ENCODE data around the gene PRRC2B.
A peak's percentile ranks its signal among the peaks of the same experiment; 100 is the strongest.

The PRRC2B gene

DNA sequence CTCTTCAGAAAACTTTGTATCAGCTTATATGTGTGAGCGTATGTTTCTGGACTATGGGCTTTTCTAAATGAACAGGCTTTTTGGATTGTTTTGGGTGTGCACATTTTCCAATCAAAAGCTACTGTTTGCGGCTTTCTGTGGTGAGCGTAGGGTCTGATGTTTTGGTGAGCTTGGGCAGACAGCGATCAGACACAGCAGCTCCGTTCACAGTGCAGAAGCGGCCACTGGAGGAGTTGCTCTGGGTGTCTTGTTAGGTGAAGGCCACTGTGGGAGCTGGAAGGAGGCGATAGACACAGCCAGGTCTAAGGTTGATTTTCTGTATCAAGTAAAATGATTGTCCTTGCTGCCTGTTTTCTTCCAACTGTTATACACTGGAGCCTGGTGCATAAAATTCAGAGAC is 11.1 kb downstream of the PRRC2B start:
- H3K9ac ChIP-seq (ENCODE audit: low read length), result no peak overlapping the region
- H3K27me3 ChIP-seq (ENCODE audit: control insufficient read depth, insufficient read depth, low read length), result no peaks in the 10 kb centered on the region
- H3K4me3 ChIP-seq (ENCODE audit: low read length), result peak overlapping the region; percentile 16
- peaks cover 65% of the 10 kb centered on the region for H3K4me1 ChIP-seq (ENCODE audit: control insufficient read depth, insufficient read depth, low read length)
- H3K27ac ChIP-seq (ENCODE audit: low read depth, low read length), result peak overlapping the region; percentile 86
- no peaks in the 10 kb centered on the region for H3K36me3 ChIP-seq (ENCODE audit: control insufficient read depth, insufficient read depth, low read length)

DNA sequence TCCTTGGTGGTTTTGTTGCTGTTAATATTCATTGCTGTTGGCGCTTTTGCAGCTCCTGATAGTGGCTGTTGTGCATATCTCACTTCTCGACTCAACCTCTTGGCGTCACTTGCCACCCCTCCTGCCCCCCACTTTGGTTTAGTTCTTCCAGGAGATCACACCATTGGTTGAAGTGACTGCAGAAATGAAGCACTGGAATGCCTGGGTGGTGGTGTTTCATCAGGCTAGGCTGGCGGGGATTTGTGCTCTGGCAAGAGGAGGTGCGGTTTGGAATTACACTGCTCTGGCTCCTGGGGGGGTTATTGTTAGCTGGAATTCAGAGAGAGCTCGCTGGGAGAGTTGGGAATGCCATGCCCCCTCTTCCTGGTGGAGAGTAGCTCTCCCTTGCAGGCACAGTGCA is 11.5 kb downstream of the PRRC2B start:
- peaks cover 68% of the 10 kb centered on the region for H3K4me1 ChIP-seq (ENCODE audit: control insufficient read depth, insufficient read depth, low read length)
- no peaks in the 10 kb centered on the region for H3K27me3 ChIP-seq (ENCODE audit: control insufficient read depth, insufficient read depth, low read length)
- no peak overlapping the region for H3K9ac ChIP-seq (ENCODE audit: low read length)
- H3K27ac ChIP-seq (ENCODE audit: low read depth, low read length), result peak overlapping the region; percentile 86
- H3K36me3 ChIP-seq (ENCODE audit: control insufficient read depth, insufficient read depth, low read length), result no peaks in the 10 kb centered on the region
- peak overlapping the region; percentile 16 for H3K4me3 ChIP-seq (ENCODE audit: low read length)

DNA sequence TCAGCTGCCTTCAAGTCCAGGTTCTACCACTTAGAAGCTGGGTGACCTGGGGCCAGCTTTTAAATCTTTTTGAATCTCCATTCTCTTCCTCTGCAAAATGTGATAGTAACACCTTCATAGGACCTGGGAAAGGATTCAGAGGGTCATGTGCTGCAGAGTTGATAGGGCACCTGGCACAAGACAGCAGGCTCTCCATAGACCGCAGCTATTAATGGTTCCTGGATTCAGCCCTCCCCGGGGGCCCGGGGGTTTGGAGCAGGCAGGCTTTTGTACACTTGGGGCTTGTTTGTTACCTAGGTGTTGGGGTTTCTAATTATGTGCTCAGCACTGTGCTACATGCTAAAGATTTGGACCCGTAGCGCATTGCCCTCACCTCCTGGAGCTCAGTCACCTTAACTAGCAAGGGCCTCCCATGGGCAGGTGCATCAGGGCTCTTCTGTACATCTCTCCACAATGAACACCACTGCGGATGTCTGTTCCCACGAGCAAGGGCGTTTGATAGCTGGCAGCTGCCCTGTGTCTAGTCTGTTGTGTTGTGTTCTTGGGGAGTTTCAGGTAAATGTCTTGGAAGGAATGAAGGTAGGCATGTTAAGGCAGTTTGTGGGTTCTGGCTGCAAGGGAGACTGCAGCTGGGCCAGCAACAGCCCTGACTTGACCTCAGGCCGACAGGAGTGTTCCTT is 12.1 kb downstream of the PRRC2B start:
- Histone ChIP-seq H3K27ac (ENCODE audit: low read depth, low read length) (peak overlapping the region; percentile 86), H3K4me3 (ENCODE audit: low read length) (peak overlapping the region; percentile 16), H3K4me1 (ENCODE audit: control insufficient read depth, insufficient read depth, low read length) (peaks cover 68% of the 10 kb centered on the region), H3K27me3 (ENCODE audit: control insufficient read depth, insufficient read depth, low read length) (no peaks in the 10 kb centered on the region), H3K36me3 (ENCODE audit: control insufficient read depth, insufficient read depth, low read length) (no peaks in the 10 kb centered on the region), H3K9ac (ENCODE audit: low read length) (no peak overlapping the region)

DNA sequence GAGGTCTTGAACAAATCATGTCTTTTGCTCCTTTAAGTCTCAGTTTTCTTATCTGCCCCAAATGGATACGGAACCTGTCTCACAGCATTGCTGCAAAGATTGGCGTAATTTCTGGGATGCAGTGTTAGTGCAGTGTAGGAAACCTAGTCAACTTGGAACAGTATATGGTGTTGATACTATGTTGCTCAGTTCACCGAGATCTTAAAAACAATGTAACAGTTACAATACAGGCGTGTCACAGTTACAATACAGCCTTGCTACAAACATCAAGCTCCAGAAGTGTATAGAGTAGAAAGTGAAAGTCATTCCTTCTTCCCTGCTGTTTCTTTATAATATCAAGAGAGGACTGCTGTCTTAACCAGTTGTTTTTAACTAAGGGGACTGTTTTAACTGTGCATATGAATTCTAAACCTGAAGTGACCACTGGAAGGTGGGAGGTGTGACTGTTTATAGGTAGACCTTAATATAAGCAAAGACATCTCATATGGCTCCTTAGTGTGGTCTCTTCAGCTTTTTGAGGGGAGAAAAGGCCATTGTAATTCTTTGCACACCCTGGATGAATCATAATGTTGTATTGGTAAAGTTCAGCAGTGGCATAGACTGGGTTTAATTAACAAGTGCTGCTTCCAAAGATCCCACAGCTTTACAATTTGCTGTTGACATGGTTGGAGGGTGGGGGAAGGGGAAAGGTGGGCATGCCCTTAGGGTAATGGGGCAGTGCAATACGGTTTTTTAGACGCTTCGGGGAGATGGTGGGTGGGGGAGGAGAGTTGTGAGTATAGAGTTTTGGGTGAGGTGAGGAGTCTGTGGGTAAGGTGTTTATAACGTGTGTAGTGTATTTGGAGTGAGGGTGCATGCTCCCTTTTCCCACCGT is 12.9 kb downstream of the PRRC2B start:
- Histone ChIP-seq H3K4me1 (ENCODE audit: control insufficient read depth, insufficient read depth, low read length) (peaks cover 68% of the 10 kb centered on the region), H3K4me3 (ENCODE audit: low read length) (peak overlapping the region; percentile 16), H3K27me3 (ENCODE audit: control insufficient read depth, insufficient read depth, low read length) (no peaks in the 10 kb centered on the region)

DNA sequence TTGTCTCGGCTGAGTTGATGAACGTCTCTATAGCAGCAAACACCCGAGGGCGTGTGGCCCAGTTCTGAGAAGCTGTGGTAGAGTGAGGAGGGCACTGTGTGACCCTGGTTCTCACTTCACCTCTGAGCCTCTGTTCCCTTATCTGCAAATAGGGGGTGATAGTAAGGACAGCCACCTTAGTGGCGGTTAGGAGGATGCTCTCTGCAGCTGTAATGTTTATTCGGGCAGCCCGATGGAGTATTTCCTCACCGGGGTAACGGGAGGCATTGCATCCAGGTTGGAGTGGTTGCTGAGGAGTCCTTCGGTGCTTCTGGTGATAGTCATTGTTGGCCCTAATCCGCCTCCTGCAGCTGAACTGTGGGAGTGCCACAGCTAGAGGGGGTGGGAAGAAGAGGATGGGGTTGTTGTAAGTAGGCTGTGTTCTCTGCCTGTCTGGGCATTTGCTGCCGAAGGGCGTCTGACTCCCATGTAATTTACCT is 13.9 kb downstream of the PRRC2B start:
- Histone ChIP-seq H3K27me3 (ENCODE audit: control insufficient read depth, insufficient read depth, low read length) (no peaks in the 10 kb centered on the region), H3K4me1 (ENCODE audit: control insufficient read depth, insufficient read depth, low read length) (peaks cover 65% of the 10 kb centered on the region), H3K27ac (ENCODE audit: low read depth, low read length) (peak overlapping the region; percentile 86), H3K36me3 (ENCODE audit: control insufficient read depth, insufficient read depth, low read length) (no peaks in the 10 kb centered on the region), H3K4me3 (ENCODE audit: low read length) (peak overlapping the region; percentile 16), H3K9ac (ENCODE audit: low read length) (no peak overlapping the region)

More for the DNA sequence above, 12.9 kb downstream of the PRRC2B start:
- peak overlapping the region; percentile 10 for H3K9ac ChIP-seq (ENCODE audit: low read length)
- H3K36me3 ChIP-seq (ENCODE audit: control insufficient read depth, insufficient read depth, low read length), result no peaks in the 10 kb centered on the region
- H3K27ac ChIP-seq (ENCODE audit: low read depth, low read length), result peak overlapping the region; percentile 86

DNA sequence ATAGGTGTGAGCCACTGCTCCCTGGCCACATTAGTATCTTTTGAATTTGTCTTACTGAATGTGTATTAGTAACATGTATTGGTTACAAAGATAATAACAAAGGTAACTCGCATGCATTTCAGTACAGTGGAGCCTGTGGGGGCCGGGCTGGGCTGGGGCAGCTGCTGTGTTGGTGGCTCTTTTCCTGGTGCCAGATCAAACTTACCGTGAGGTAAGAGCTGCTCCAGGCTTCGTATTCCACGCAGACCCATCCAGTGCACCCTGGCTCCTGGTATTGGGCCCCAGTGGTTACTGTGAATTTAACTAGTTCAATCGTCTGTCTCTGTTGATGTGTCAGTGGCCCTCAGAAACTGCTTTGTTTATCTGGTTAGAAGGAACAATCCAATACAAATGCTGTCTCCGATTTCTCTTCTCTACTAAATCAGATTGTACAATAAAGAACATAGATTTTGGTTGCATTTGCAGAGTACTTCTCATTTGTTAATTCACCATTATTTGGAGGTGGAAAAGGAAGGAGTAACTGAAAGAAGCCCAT is 15.6 kb downstream of the PRRC2B start:
- H3K27ac ChIP-seq (ENCODE audit: low read depth, low read length), result peak overlapping the region; percentile 34
- no peaks in the 10 kb centered on the region for H3K36me3 ChIP-seq (ENCODE audit: control insufficient read depth, insufficient read depth, low read length)
- H3K9ac ChIP-seq (ENCODE audit: low read length), result no peak overlapping the region
- peaks cover 51% of the 10 kb centered on the region for H3K4me1 ChIP-seq (ENCODE audit: control insufficient read depth, insufficient read depth, low read length)
- no peaks in the 10 kb centered on the region for H3K27me3 ChIP-seq (ENCODE audit: control insufficient read depth, insufficient read depth, low read length)
- H3K4me3 ChIP-seq (ENCODE audit: low read length), result no peak overlapping the region

DNA sequence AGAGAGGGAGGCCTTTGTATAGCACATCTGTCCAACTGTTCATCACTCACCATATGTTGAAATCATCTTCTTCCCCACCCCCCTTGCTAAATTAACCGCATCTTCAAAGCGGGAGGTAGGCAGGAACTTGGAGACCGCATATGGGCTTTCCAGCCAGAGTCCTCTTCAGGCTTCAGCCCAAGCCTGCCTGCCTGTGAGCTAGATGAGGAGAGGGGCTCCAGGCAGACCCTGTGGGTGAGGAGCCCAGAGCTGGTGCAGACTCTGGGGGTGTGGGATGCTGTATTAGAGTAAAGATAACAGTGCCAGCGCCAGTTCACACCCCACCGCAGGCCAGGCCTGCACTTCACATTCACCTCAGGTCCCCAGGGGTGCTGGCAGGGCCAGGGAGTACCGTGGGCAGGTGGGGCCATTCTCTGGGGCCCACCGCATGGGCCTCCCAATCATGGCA is 16.2 kb downstream of the PRRC2B start:
- Histone ChIP-seq H3K36me3 (ENCODE audit: control insufficient read depth, insufficient read depth, low read length) (no peaks in the 10 kb centered on the region), H3K9ac (ENCODE audit: low read length) (no peak overlapping the region), H3K27me3 (ENCODE audit: control insufficient read depth, insufficient read depth, low read length) (no peaks in the 10 kb centered on the region), H3K4me3 (ENCODE audit: low read length) (no peak overlapping the region), H3K4me1 (ENCODE audit: control insufficient read depth, insufficient read depth, low read length) (peaks cover 45% of the 10 kb centered on the region), H3K27ac (ENCODE audit: low read depth, low read length) (peak overlapping the region; percentile 48)

DNA sequence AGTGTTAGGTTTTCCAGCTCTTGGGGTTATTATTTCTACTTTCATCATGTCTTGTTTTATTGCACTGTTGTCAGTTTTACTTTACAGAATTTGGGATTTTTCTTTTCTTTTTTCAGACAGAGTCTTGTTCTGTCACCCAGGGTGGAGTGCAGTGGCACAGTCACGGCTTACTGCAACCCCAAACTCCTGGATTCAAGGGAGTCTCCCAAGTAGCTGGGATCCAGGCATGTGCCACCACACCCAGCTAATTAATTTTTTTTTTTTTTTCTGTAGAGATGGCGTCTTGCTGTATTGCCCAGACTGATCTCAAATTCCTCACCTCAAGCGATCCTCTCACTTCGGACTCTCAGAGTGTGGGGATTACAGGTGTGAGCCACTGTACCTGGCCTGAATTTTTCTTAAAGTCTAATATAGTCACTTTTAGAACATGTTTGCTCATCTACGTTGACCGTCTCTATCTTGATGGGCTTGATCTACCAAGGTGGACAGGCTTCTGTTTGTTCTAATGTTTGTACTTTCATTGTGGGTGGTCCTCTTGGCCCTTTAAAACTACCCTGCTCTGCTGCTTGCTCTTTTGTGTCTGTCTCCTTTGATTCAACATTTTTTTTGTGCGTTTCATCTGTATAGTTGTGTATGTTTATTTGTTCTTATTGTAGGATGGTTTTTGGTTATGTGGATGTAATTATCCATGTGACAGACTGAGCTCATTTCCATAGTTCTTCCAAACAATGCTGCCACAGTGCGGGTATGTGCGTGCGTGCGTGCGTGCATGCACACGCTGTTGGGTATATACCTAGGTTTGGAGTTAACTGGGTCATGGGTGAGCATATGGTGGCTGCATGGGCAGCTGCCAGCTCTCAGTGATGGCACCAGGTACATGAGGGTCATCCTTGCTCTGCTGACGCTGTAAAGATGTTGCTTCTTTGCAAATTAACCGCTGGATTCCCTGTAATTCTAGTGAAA is 18.1 kb downstream of the PRRC2B start:
- Histone ChIP-seq H3K27me3 (ENCODE audit: control insufficient read depth, insufficient read depth, low read length) (no peaks in the 10 kb centered on the region), H3K4me1 (ENCODE audit: control insufficient read depth, insufficient read depth, low read length) (peaks cover 27% of the 10 kb centered on the region), H3K36me3 (ENCODE audit: control insufficient read depth, insufficient read depth, low read length) (no peaks in the 10 kb centered on the region), H3K4me3 (ENCODE audit: low read length) (no peak overlapping the region), H3K9ac (ENCODE audit: low read length) (no peak overlapping the region), H3K27ac (ENCODE audit: low read depth, low read length) (peak overlapping the region; percentile 11)

DNA sequence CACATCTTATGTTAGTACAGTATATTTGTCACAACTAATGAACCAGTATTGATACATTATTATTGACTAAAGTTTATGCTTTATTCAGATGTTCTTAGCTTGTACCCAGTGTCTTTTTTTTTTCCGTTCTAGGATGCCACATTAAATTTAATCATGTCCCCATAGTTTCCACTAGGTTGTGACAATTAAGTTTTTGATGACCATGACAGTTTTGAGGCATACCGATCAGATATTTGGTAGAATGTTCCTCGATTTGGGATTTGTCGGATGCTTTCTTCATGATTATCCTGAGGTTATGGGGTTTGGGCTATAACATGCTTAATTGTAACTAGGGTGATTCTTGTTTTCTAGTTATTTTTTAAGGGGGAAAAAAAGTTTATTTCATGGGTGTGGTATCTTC is 22.6 kb downstream of the PRRC2B start:
- Histone ChIP-seq H3K36me3 (ENCODE audit: control insufficient read depth, insufficient read depth, low read length) (no peaks in the 10 kb centered on the region), H3K4me1 (ENCODE audit: control insufficient read depth, insufficient read depth, low read length) (peaks cover 36% of the 10 kb centered on the region), H3K27me3 (ENCODE audit: control insufficient read depth, insufficient read depth, low read length) (no peaks in the 10 kb centered on the region), H3K27ac (ENCODE audit: low read depth, low read length) (no peak overlapping the region), H3K9ac (ENCODE audit: low read length) (no peak overlapping the region), H3K4me3 (ENCODE audit: low read length) (no peak overlapping the region)

DNA sequence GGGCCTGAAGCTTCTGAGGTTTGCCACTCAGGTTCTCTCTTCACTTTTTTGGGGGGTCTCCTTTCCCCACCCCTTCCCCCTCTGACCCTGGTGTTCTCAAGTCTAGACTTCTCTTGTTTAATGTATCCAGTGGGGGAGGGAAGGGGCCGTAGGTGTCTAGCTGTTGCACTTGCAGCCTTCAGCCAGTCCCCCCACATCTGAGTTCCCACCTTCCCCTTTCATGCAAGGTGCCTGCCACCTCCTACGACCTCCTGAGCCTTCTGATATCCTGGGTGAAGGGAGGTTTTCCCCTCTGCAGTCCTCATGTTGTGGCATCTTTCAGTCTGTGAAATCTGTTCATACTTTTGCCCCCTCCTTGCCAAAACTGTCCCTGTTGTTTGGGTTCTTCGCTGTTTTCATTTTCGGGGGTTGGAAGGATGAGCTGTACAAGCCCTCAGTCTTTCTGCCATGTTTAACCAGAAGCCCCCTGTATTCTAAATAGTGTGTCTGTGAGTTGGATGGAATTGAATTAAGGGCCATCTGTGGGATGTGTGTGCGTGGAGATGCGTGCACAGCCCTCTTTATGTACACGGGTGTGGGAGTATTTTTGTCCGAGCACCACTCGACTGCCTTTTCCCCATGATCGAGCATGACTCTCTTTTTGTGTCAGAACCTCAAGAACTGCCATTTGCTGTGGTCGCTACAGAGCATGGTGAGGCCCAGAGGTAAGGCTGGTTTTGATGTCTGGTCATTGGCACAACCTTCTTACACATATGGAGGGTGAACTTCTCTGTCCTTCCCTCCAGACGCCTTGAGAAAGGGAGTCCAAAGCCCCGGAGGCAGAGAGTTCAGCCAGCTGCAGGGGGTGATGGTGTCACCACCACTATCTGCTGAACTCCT is 23.6 kb downstream of the PRRC2B start:
- H3K4me1 ChIP-seq (ENCODE audit: control insufficient read depth, insufficient read depth, low read length), result peaks cover 39% of the 10 kb centered on the region
- no peak overlapping the region for H3K9ac ChIP-seq (ENCODE audit: low read length)
- H3K27ac ChIP-seq (ENCODE audit: low read depth, low read length), result peak overlapping the region; percentile 37
- H3K27me3 ChIP-seq (ENCODE audit: control insufficient read depth, insufficient read depth, low read length), result no peaks in the 10 kb centered on the region
- H3K36me3 ChIP-seq (ENCODE audit: control insufficient read depth, insufficient read depth, low read length), result no peaks in the 10 kb centered on the region
- peak overlapping the region; percentile 6 for H3K4me3 ChIP-seq (ENCODE audit: low read length)

All from rectal smooth muscle tissue (tissue), 1 donor.